Keratinocyte (primary cell): ENCODE results near the gene ASRGL1. TPM values are rescaled to one million over a fixed set of nuclear protein-coding genes. Genes with fewer than 3 reads are reported as not detected.

Source experiments
- DNase-seq: peaks from one replicate; pipeline ENCODE4 v3.0.0-alpha.2; 2011; ENCODE audit warnings: low read depth, missing footprints, low spot score
- FAIRE-seq: peaks from 2 replicates; lab custom pipeline; 2011; peaks lifted over from hg19 to GRCh38; lab: Jason Lieb, UNC
- H2AFZ ChIP-seq: 2 replicates; pipeline ENCODE4 v1.6.0; 2012; ENCODE audit warnings: low read length, control low read depth, inconsistent platforms; ENCODE audit not compliant: control insufficient read depth
- H3K27ac ChIP-seq: 2 replicates; pipeline ENCODE4 v1.5.1; 2011; ENCODE audit warnings: low read length; ENCODE audit not compliant: control insufficient read depth, insufficient read depth
- H3K27me3 ChIP-seq: 3 replicates; pipeline ENCODE4 v1.6.0; 2011; ENCODE audit warnings: low read length; ENCODE audit not compliant: control insufficient read depth, insufficient read depth; ENCODE audit errors: extremely low read depth
- H3K36me3 ChIP-seq, 2 experiments: 2 replicates in 1 of 2; 3 replicates in 1 of 2; pipeline ENCODE4 v1.5.1; 2011; ENCODE audit warnings: low read length in 2 of 2, mild to moderate bottlenecking in 1 of 2; ENCODE audit not compliant: control insufficient read depth in 2 of 2, insufficient read depth in 2 of 2; ENCODE audit errors: extremely low read depth in 1 of 2
- H3K4me1 ChIP-seq: 3 replicates; pipeline ENCODE4 v1.5.1; 2011; ENCODE audit warnings: low read length; ENCODE audit not compliant: control insufficient read depth, insufficient read depth; ENCODE audit errors: extremely low read depth
- H3K4me2 ChIP-seq: 3 replicates; pipeline ENCODE4 v1.6.0; 2011; ENCODE audit warnings: low read depth, low read length; ENCODE audit not compliant: control insufficient read depth, insufficient read depth; ENCODE audit errors: extremely low read depth
- H3K4me3 ChIP-seq, 3 experiments: fragments of 200-600 bp in 1 of 3; sonication (generic) in 1 of 3; 2 replicates in 2 of 3; 3 replicates in 1 of 3; pipeline ENCODE4 v1.5.1; 2011 to 2016; ENCODE audit warnings: low read length in 3 of 3, mild to moderate bottlenecking in 3 of 3, control low read depth in 2 of 3, inconsistent platforms in 1 of 3, low read depth in 1 of 3, mixed read lengths in 1 of 3, mixed run types in 1 of 3, moderate library complexity in 1 of 3; ENCODE audit not compliant: control insufficient read depth in 2 of 3, insufficient read depth in 2 of 3; ENCODE audit errors: extremely low read depth in 1 of 3
- H3K79me2 ChIP-seq: 2 replicates; pipeline ENCODE4 v1.6.0; 2012; ENCODE audit warnings: low read length; ENCODE audit not compliant: control insufficient read depth, insufficient read depth
- H3K9ac ChIP-seq: 3 replicates; pipeline ENCODE4 v1.6.0; 2011; ENCODE audit warnings: low read length; ENCODE audit not compliant: control insufficient read depth, insufficient read depth; ENCODE audit errors: extremely low read depth
- H3K9me1 ChIP-seq: 3 replicates; pipeline ENCODE4 v1.6.0; 2011; ENCODE audit warnings: low read length; ENCODE audit not compliant: control insufficient read depth, insufficient read depth; ENCODE audit errors: extremely low read depth
- H3K9me3 ChIP-seq: 2 replicates; pipeline ENCODE4 v1.5.1; 2012; ENCODE audit warnings: low read depth, low read length; ENCODE audit not compliant: control insufficient read depth
- H4K20me1 ChIP-seq: 3 replicates; pipeline ENCODE4 v1.6.0; 2011; ENCODE audit warnings: low read length; ENCODE audit not compliant: control insufficient read depth, insufficient read depth; ENCODE audit errors: extremely low read depth
- CTCF ChIP-seq, 3 experiments: IDR thresholded peaks in 1 of 3; conservative IDR thresholded peaks in 1 of 3; optimal IDR thresholded peaks in 1 of 3; 2 replicates in 2 of 3; 3 replicates in 1 of 3; pipeline versions ENCODE3 to v1.5.1; 2011; ENCODE audit warnings: low read length in 3 of 3, mild to moderate bottlenecking in 3 of 3, moderate library complexity in 2 of 3, control low read depth in 1 of 3, inconsistent platforms in 1 of 3; ENCODE audit not compliant: insufficient read depth in 2 of 3; ENCODE audit errors: extremely low read depth in 1 of 3
- EZH2 ChIP-seq: IDR thresholded peaks from one replicate; pipeline ENCODE4 v1.6.1; 2012; ENCODE audit warnings: inconsistent platforms, mild to moderate bottlenecking, low read length, moderate library complexity
- dilution Hi-C: fragments of 300-500 bp; cut with MboI; formaldehyde crosslinking; loops from one replicate; pipeline ENCODE4 v1.7.0; 2020; ENCODE audit warnings: low sequenced_read_pairs; ENCODE audit not compliant: extremely low pct_ligation_motif_present
- polyA plus RNA-seq, 5 experiments: library from polyadenylated mRNA; depleted of rRNA in 3 of 5; stranded (reverse) in 3 of 5; stranded (forward) in 1 of 5; unstranded in 1 of 5; fragments of >200 nt; gene quantifications; 1 replicate in 1 of 5; 2 replicates in 3 of 5; 3 replicates in 1 of 5; pipeline versions ENCODE4 v1.2.1 to v1.2.3, GENCODE V29; 2011 to 2012; ENCODE audit warnings: missing spikeins in 2 of 5, low read depth in 1 of 5, low replicate concordance in 1 of 5

The ASRGL1 gene
- polyA plus RNA-seq, 1 donor (not counting 4 experiments of a cell fraction or from before 2014, with no cell fraction given) = 0.05 TPM

- TF ChIP-seq EZH2 = no peak
- no peak for TF ChIP-seq CTCF (optimal IDR thresholded peaks at IDR 0.05 in 1 of 3, IDR thresholded peaks at IDR 0.05 in 1 of 3, conservative IDR thresholded peaks at IDR 0.05 in 1 of 3; ENCODE audit: extremely low read depth in 1 of 3, insufficient read depth in 2 of 3, low read length in 3 of 3)
- no peak overlapping the region for H3K4me2 ChIP-seq
- dilution Hi-C loops = no loop called here
- H3K27me3 ChIP-seq = no peaks in the 10 kb centered on the region
- no peaks in the 10 kb centered on the region for H3K9me3 ChIP-seq
- H2AFZ ChIP-seq = no peak overlapping the region
- H3K4me1 ChIP-seq = no peaks in the 10 kb centered on the region
- no peak for DNase-seq
- FAIRE-seq = no peak
- H4K20me1 ChIP-seq = no peaks in the 10 kb centered on the region
- H3K9ac ChIP-seq = no peak overlapping the region
- H3K4me3 ChIP-seq = no peak overlapping the region
- no peak overlapping the region for H3K27ac ChIP-seq
- H3K79me2 ChIP-seq = no peaks in the 10 kb centered on the region
- H3K9me1 ChIP-seq = no peaks in the 10 kb centered on the region
- H3K36me3 ChIP-seq = no peaks in the 10 kb centered on the region
Measured at GRCh38 chr11:62345861-62346260, 8.6 kb downstream of the ASRGL1 start.

GRCh38 chr11:62352355-62353336 is 15.4 kb downstream of the ASRGL1 start:
- Histone ChIP-seq H3K4me2 (no peak overlapping the region), H3K9ac (no peak overlapping the region), H3K9me1 (no peaks in the 10 kb centered on the region), H3K79me2 (no peaks in the 10 kb centered on the region), H3K9me3 (no peaks in the 10 kb centered on the region), H3K36me3 (no peaks in the 10 kb centered on the region), H3K27ac (no peak overlapping the region), H2AFZ (no peak overlapping the region), H3K4me3 (no peak overlapping the region), H4K20me1 (no peaks in the 10 kb centered on the region), H3K4me1 (no peaks in the 10 kb centered on the region), H3K27me3 (no peaks in the 10 kb centered on the region)
- FAIRE-seq = no peak
- DNase-seq = no peak
- TF ChIP-seq CTCF (optimal IDR thresholded peaks at IDR 0.05 in 1 of 3, IDR thresholded peaks at IDR 0.05 in 1 of 3, conservative IDR thresholded peaks at IDR 0.05 in 1 of 3; ENCODE audit: extremely low read depth in 1 of 3, insufficient read depth in 2 of 3, low read length in 3 of 3) = no peak
- no peak for TF ChIP-seq EZH2
- dilution Hi-C loops = no loop called here
